ENCODE results near the gene NSL1.

- TF ChIP-seq CTCF (IDR thresholded peaks at IDR 0.05) = no peak
- no peak for TF ChIP-seq POLR2A (IDR thresholded peaks at IDR 0.05)
Measured at GRCh38 chr1:212797681-212798080, 6.1 kb upstream of the NSL1 start.

Data from heart left ventricle (tissue), 13 donors.